Esophagus muscularis mucosa (tissue), 3 donors: ENCODE results near the gene YKT6.

Experiments used
- CTCF ChIP-seq, 3 experiments: fragments of 200-600 bp in 2 of 3; fragments of 450-650 bp in 1 of 3; sonication (generic) in 2 of 3; IDR thresholded peaks; one replicate each; pipeline ENCODE4 v1.5.1; 2017 to 2019; ENCODE audit warnings: antibody characterized with exemption in 3 of 3, mild to moderate bottlenecking in 2 of 3, moderate library complexity in 1 of 3
- POLR2AphosphoS5 ChIP-seq, 2 donors: sonication (generic); formaldehyde crosslinking; IDR thresholded peaks; one replicate each; pipeline ENCODE4 v1.6.1; 2017; ENCODE audit warnings: antibody characterized with exemption in 2 of 2

GRCh38 chr7:44232396-44232795 lies 31.6 kb downstream of the YKT6 start:
- TF ChIP-seq POLR2AphosphoS5 (IDR thresholded peaks at IDR 0.05) (no peak), CTCF (IDR thresholded peaks at IDR 0.05) (no peak)
